GM12864 (cell line): ENCODE data around the gene BBS1.

ENCODE experiments used
- DNase-seq: peaks from one replicate; pipeline ENCODE4 v3.0.0-alpha.2; 2011; ENCODE audit warnings: low read depth
- H3K4me3 ChIP-seq: 2 replicates; pipeline ENCODE4 v1.5.1; 2011; ENCODE audit warnings: mild to moderate bottlenecking, low read depth, low read length, control low read depth
- TF ChIP-seq, protein P1 (sequence below): IDR thresholded peaks from 2 replicates; pipeline ENCODE4 v1.5.1; 2011; ENCODE audit warnings: low read depth, mild to moderate bottlenecking, moderate library complexity, low read length, control low read depth, inconsistent platforms; ENCODE audit errors: missing control alignments

The BBS1 gene

GRCh38 chr11:66568124-66568916 is 57.9 kb downstream of the BBS1 start, which contains the start of gene CTSF:
CTSF (minus strand) TSS chr11:66568606; CDS start chr11:66568486, 120 bp downstream.
- DNase-seq: no peak
- H3K4me3 ChIP-seq: peak within 1 kb of the TSS; percentile 43
- TF ChIP-seq, protein P1, sequence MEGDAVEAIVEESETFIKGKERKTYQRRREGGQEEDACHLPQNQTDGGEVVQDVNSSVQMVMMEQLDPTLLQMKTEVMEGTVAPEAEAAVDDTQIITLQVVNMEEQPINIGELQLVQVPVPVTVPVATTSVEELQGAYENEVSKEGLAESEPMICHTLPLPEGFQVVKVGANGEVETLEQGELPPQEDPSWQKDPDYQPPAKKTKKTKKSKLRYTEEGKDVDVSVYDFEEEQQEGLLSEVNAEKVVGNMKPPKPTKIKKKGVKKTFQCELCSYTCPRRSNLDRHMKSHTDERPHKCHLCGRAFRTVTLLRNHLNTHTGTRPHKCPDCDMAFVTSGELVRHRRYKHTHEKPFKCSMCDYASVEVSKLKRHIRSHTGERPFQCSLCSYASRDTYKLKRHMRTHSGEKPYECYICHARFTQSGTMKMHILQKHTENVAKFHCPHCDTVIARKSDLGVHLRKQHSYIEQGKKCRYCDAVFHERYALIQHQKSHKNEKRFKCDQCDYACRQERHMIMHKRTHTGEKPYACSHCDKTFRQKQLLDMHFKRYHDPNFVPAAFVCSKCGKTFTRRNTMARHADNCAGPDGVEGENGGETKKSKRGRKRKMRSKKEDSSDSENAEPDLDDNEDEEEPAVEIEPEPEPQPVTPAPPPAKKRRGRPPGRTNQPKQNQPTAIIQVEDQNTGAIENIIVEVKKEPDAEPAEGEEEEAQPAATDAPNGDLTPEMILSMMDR: no peak

DNA sequence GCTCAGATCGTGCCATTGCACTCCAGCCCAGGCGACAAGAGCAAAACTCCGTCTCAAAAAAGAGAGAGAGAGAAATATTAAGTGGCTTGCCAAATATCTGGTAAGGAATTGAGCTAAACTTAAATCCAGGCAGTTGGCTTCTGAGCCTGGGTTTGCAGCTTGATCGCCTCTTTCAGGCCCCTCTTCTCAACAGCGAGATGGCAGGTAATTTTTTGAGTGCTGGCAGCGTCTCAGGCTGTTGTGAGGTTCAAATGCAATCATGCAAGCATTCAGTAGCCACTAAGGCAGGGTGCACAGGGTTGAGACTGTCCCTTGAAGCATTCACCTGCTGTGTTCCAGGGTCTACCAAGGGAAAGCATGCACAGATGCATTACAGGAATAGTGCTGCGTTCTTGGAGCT is 58.6 kb downstream of the BBS1 start:
- H3K4me3 ChIP-seq: no peak overlapping the region
- TF ChIP-seq, protein P1: no peak
- DNase-seq: no peak

- H3K4me3 ChIP-seq: no peak overlapping the region
- DNase-seq: no peak
Observed at GRCh38 chr11:66570079-66570849, 59.8 kb downstream of the BBS1 start.

GRCh38 chr11:66570850-66571180 is 60.4 kb downstream of the BBS1 start:
- no peak overlapping the region for H3K4me3 ChIP-seq
- no peak for DNase-seq
- TF ChIP-seq, protein P1: no peak

More at GRCh38 chr11:66570079-66570849, 59.8 kb downstream of the BBS1 start:
- TF ChIP-seq, protein P1: no peak

DNA sequence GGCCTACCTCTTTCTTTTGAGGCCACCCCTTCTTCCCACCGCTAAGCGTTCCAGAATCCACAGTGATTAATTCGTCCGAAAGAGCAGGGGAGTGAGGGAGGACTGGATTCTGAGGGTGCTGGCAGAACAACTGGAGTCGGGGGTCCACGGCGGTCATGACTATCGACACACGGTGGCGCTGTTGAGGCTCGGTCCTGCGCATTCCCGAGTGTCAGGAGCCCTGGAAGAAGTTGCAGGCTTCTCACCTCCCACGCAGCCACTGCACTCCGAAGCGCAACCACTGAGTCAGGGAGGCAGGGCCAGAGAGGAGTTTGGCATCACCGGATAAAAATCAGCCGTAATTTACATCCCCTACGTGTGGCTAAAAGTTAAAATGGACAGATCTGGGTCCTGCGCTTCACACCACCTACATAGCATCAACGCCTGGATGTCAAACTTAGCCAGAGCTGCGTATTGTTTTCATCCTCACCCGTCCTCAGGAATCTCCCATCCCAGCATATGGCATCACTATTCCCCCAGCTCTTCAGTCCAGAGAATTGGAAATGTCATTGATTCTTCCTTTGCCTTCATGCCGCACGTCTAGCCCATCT is 68.7 kb downstream of the BBS1 start:
- peak; percentile 15 for DNase-seq
- TF ChIP-seq, protein P1: peak; percentile 90

DNA sequence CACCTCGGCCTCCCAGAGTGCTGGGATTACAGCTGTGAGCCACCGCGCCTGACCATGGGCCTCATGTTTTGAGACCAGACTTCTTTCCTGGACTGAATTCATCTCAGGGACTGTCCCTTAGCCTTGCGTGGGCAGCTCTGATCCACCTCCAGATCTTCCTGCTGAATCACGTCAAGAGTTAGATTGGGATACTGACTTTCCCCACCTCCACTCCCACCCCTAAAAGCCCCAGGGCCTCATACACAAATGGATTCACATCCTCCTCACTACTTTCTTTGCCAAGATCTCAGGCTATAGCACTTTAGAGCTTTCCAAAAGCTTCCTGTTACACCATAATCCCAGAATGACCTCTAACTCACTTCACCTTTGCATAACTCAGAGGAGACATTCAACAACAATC is 70.4 kb downstream of the BBS1 start:
- DNase-seq: no peak
- no peak overlapping the region for H3K4me3 ChIP-seq
- TF ChIP-seq, protein P1: no peak

More for the DNA sequence above, 68.7 kb downstream of the BBS1 start:
- H3K4me3 ChIP-seq: no peak overlapping the region
